Heart left ventricle (tissue), 13 donors: ENCODE data around the gene ACBD7.

Experiments
- POLR2A ChIP-seq, 2 donors: fragments of 450-650 bp; IDR thresholded peaks; one replicate each; pipeline ENCODE4 v1.6.1; 2017; ENCODE audit warnings: antibody characterized with exemption in 2 of 2, mild to moderate bottlenecking in 2 of 2, moderate library complexity in 2 of 2
- TF ChIP-seq, protein P1 (sequence below), 12 donors: fragments of 200-600 bp; sonication (generic) in 4 of 12; IDR thresholded peaks; one replicate each; pipeline versions ENCODE4 v1.5.0 to v1.8.0; 2018 to 2022; ENCODE audit warnings: antibody characterized with exemption in 12 of 12, mild to moderate bottlenecking in 5 of 12
- donor health status: ischemic (EF 13 %, LVEDD 7.1; RV severe dilation, severe dysfunction).
- donor health status: DM: no; HTN: yes; CAD: no.
- donor health status: DM: no; HTN: no; CAD: no.
- donor health status: ischemic (EF 25% LVEDD 6.9; RV normal size, moderate dysfunction).
- donor health status: ischemic (EF 25% LVEDD 5.7; RV mildly dilated, moderate dysfunction).
- donor health status: ischemic (EF 35%, LVEDD 5.7; RV mildly dilated, moderate dysfunction).
- donor health status: nonischemic (EF 11% LVEDD 7.7; RV severe dilation, severe dysfunction).
- donor health status: DM: yes; HTN: yes; CAD: no.
- donor health status: PGD.
- donor health status: ischemic (EF 29% LVEDD 5.4; RV normal size, mild dysfunction).
- donor health status: nonischemic (EF 23%, LVEDD 6.1; RV moderate dilation, normal function).

- TF ChIP-seq, protein P1, sequence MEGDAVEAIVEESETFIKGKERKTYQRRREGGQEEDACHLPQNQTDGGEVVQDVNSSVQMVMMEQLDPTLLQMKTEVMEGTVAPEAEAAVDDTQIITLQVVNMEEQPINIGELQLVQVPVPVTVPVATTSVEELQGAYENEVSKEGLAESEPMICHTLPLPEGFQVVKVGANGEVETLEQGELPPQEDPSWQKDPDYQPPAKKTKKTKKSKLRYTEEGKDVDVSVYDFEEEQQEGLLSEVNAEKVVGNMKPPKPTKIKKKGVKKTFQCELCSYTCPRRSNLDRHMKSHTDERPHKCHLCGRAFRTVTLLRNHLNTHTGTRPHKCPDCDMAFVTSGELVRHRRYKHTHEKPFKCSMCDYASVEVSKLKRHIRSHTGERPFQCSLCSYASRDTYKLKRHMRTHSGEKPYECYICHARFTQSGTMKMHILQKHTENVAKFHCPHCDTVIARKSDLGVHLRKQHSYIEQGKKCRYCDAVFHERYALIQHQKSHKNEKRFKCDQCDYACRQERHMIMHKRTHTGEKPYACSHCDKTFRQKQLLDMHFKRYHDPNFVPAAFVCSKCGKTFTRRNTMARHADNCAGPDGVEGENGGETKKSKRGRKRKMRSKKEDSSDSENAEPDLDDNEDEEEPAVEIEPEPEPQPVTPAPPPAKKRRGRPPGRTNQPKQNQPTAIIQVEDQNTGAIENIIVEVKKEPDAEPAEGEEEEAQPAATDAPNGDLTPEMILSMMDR (IDR thresholded peaks at IDR 0.05), result no peak
- no peak for TF ChIP-seq POLR2A (IDR thresholded peaks at IDR 0.05)
Observed at GRCh38 chr10:15068802-15069201, 19.8 kb downstream of the ACBD7 start.
